Osteoblast (primary cell): ENCODE measurements around the gene BANP. TPM values are rescaled to one million over a fixed set of nuclear protein-coding genes. Genes with fewer than 3 reads are reported as not detected.
A peak's percentile ranks its signal among the peaks of the same experiment; 100 is the strongest.

Source experiments
- DNase-seq: peaks from one replicate; pipeline ENCODE4 v3.0.0; 2011; ENCODE audit warnings: low spot score, mixed read lengths; ENCODE audit not compliant: insufficient read length; ENCODE audit errors: missing footprints
- H2AFZ ChIP-seq: 2 replicates; pipeline ENCODE4 v1.6.0; 2011; ENCODE audit warnings: mild to moderate bottlenecking, low read length
- H3K27ac ChIP-seq: 2 replicates; pipeline ENCODE4 v1.5.1; 2011; ENCODE audit warnings: mild to moderate bottlenecking, low read depth, low read length, moderate library complexity
- H3K27me3 ChIP-seq: 2 replicates; pipeline ENCODE4 v1.6.0; 2012; ENCODE audit warnings: mild to moderate bottlenecking, control low read depth, inconsistent platforms, low read length, moderate library complexity; ENCODE audit not compliant: insufficient read depth
- H3K36me3 ChIP-seq: 2 replicates; pipeline ENCODE4 v1.5.1; 2011; ENCODE audit warnings: mild to moderate bottlenecking, low read length, control low read depth, moderate library complexity; ENCODE audit not compliant: insufficient read depth
- H3K4me1 ChIP-seq: 2 replicates; pipeline ENCODE4 v1.5.1; 2011; ENCODE audit warnings: mild to moderate bottlenecking, low read length, control low read depth, moderate library complexity; ENCODE audit not compliant: insufficient read depth
- H3K4me2 ChIP-seq: 2 replicates; pipeline ENCODE4 v1.6.0; 2011; ENCODE audit warnings: mild to moderate bottlenecking, low read length; ENCODE audit not compliant: insufficient read depth
- H3K4me3 ChIP-seq: fragments of 200-600 bp; sonication (generic); 3 replicates; pipeline ENCODE4 v1.5.1; 2012; ENCODE audit warnings: mild to moderate bottlenecking, low read length, inconsistent platforms; ENCODE audit not compliant: insufficient read depth
- H3K79me2 ChIP-seq: 2 replicates; pipeline ENCODE4 v1.6.0; 2012; ENCODE audit warnings: mild to moderate bottlenecking, low read length, control low read depth, inconsistent platforms; ENCODE audit not compliant: insufficient read depth
- H3K9me3 ChIP-seq: 2 replicates; pipeline ENCODE4 v1.5.1; 2011; ENCODE audit warnings: low read depth, low read length, control low read depth
- H4K20me1 ChIP-seq: 2 replicates; pipeline ENCODE4 v1.6.0; 2012; ENCODE audit warnings: mild to moderate bottlenecking, low read length, control low read depth; ENCODE audit not compliant: insufficient read depth
- total RNA-seq: library from RNA; depleted of rRNA; stranded (reverse); fragments of >200 nt; gene quantifications from 2 replicates; pipeline ENCODE4 v1.2.3, GENCODE V29; 2012
- TF ChIP-seq, protein P1 (sequence below): IDR thresholded peaks from 2 replicates; pipeline ENCODE4 v1.5.1; 2011; ENCODE audit warnings: mild to moderate bottlenecking, low read depth, low read length, moderate library complexity; ENCODE audit errors: extremely low read depth

Gene BANP
- total RNA-seq, 1 donor, result 23.5 TPM

DNA sequence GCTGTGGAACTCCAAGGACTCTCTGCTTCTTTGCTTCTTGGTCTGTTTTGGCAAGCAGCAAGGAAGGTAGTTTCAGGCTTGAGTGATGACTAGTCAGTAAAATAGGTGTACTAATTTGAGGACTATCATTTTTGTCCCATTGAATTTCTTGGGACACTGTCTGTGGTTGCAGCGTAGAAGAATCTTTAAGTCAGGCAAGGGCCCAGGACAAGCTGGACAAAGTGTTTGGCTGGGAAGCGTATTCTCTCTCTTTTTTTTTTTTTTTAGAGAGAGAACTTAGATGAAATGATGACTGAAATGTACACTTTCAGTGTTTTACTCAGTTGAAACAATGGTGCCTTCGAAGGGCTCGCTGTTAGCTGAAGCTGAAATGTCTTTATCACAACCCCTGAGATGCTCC is 105.0 kb downstream of the BANP start:
- no peaks in the 10 kb centered on the region for H3K9me3 ChIP-seq
- H4K20me1 ChIP-seq, result no peaks in the 10 kb centered on the region
- H2AFZ ChIP-seq, result no peak overlapping the region
- no peaks in the 10 kb centered on the region for H3K27me3 ChIP-seq
- H3K4me3 ChIP-seq, result no peak overlapping the region
- DNase-seq, result peak; percentile 45
- no peak overlapping the region for H3K27ac ChIP-seq
- H3K79me2 ChIP-seq, result no peaks in the 10 kb centered on the region
- no peaks in the 10 kb centered on the region for H3K4me1 ChIP-seq
- no peak overlapping the region for H3K4me2 ChIP-seq
- TF ChIP-seq, protein P1, sequence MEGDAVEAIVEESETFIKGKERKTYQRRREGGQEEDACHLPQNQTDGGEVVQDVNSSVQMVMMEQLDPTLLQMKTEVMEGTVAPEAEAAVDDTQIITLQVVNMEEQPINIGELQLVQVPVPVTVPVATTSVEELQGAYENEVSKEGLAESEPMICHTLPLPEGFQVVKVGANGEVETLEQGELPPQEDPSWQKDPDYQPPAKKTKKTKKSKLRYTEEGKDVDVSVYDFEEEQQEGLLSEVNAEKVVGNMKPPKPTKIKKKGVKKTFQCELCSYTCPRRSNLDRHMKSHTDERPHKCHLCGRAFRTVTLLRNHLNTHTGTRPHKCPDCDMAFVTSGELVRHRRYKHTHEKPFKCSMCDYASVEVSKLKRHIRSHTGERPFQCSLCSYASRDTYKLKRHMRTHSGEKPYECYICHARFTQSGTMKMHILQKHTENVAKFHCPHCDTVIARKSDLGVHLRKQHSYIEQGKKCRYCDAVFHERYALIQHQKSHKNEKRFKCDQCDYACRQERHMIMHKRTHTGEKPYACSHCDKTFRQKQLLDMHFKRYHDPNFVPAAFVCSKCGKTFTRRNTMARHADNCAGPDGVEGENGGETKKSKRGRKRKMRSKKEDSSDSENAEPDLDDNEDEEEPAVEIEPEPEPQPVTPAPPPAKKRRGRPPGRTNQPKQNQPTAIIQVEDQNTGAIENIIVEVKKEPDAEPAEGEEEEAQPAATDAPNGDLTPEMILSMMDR, result no peak
- H3K36me3 ChIP-seq, result peaks cover 3% of the 10 kb centered on the region

DNA sequence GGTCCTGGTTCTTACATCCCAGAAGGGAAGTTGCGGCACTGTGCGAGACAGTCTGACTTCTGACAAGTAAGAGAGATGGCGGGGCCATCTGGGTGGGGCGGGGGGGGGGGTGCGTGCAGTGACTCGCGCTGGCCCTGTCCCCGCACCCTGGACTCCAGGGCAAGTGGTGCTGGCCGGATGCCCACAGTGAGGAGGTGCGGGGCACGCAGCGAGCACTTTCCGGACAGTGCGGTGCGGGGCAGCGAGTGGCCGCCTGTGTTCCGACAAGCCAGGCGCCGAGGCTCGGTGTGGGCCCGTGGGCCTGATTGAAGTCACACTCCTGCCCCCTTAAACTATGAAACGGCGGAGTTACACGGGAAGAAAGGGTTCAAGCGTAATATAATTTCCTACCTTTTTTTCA is 106.4 kb downstream of the BANP start:
- no peak overlapping the region for H3K4me3 ChIP-seq
- H3K27me3 ChIP-seq, result no peaks in the 10 kb centered on the region
- H3K36me3 ChIP-seq, result peaks cover 7% of the 10 kb centered on the region
- TF ChIP-seq, protein P1, result no peak
- no peaks in the 10 kb centered on the region for H3K9me3 ChIP-seq
- peaks cover 8% of the 10 kb centered on the region for H3K4me1 ChIP-seq
- no peak overlapping the region for H3K4me2 ChIP-seq
- H3K79me2 ChIP-seq, result no peaks in the 10 kb centered on the region
- H2AFZ ChIP-seq, result no peak overlapping the region
- no peaks in the 10 kb centered on the region for H4K20me1 ChIP-seq
- DNase-seq, result no peak
- no peak overlapping the region for H3K27ac ChIP-seq

DNA sequence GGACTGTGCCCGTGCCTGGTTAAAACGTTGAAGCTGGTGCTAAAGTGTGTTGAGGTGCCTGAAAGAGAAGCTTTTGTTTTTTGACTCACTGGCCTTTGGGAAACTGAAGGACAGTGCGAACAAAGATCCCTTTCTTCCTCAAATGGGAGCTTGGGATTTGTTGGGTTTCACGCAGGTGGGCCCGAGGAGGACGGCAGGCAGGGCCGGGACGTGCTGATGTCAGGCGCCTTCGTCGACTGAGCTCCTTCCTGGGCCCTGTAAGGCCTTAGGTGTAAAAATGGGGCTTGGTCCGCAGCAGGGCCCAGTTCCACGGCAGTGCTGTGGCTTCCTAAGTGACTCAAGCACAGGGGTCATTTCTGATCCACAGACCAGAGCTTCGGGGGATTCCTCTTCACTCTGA is 106.9 kb downstream of the BANP start:
- Histone ChIP-seq H3K4me3 (no peak overlapping the region), H2AFZ (no peak overlapping the region), H3K4me1 (peaks cover 13% of the 10 kb centered on the region), H4K20me1 (no peaks in the 10 kb centered on the region), H3K36me3 (peaks cover 7% of the 10 kb centered on the region), H3K9me3 (no peaks in the 10 kb centered on the region), H3K27me3 (no peaks in the 10 kb centered on the region), H3K27ac (no peak overlapping the region), H3K4me2 (no peak overlapping the region), H3K79me2 (no peaks in the 10 kb centered on the region)
- TF ChIP-seq, protein P1, result no peak
- peak; percentile 61 for DNase-seq

DNA sequence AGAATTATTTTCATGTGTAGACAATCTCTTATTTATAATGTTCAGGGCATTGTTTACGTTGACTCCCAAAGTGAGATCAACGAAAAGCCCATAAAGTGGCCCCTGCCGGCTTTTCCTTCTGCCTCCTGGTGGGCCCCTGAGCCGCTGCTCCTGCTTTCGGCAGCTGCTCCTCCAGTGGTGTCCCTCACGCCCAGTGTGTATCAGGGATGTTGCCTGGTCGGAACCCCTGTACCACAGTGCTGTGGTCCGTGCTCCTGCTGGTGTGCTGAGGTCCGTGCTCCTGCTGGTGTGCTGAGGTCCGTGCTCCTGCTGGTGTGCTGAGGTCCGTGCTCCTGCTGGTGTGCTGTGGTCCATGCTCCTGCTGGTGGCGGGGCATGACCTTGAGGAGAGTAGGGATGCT is 107.6 kb downstream of the BANP start:
- Histone ChIP-seq H3K36me3 (peaks cover 7% of the 10 kb centered on the region), H3K27me3 (no peaks in the 10 kb centered on the region), H3K4me2 (no peak overlapping the region), H3K79me2 (no peaks in the 10 kb centered on the region), H3K27ac (no peak overlapping the region), H4K20me1 (no peaks in the 10 kb centered on the region), H3K9me3 (no peaks in the 10 kb centered on the region), H3K4me1 (peaks cover 20% of the 10 kb centered on the region), H3K4me3 (no peak overlapping the region), H2AFZ (no peak overlapping the region)
- TF ChIP-seq, protein P1, result no peak
- DNase-seq, result no peak
